Endothelial cell of umbilical vein (primary cell): ENCODE measurements around the gene ITPR1. TPM values are rescaled to one million over a fixed set of nuclear protein-coding genes. Genes with fewer than 3 reads are reported as not detected.

Source experiments
- BruUV-seq: library from RNA; stranded (reverse); fragments of 400-500 nt; replicated peaks from 2 replicates; lab custom pipeline; 2021; lab: Mats Ljungman, UMichigan
- CTCF ChIA-PET: fragments of 300-600, 350-600 bp; sonication (Branson Sonifier 250); formaldehyde crosslinking; loops from one replicate; lab custom pipeline; 2021; ENCODE audit warnings: antibody characterized with exemption, inconsistent platforms; lab: Charles Lee
- POLR2A ChIA-PET: fragments of 300-600, 350-600 bp; sonication (Branson Sonifier 250); formaldehyde crosslinking; loops from one replicate; lab custom pipeline; 2021; ENCODE audit warnings: antibody characterized with exemption, inconsistent platforms; lab: Charles Lee
- DNase-seq: peaks from one replicate; pipeline ENCODE4 v3.0.0-alpha.2; 2011; ENCODE audit warnings: low read depth, low spot score
- FAIRE-seq: peaks from 2 replicates; lab custom pipeline; 2011; peaks lifted over from hg19 to GRCh38; lab: Jason Lieb, UNC
- H2AFZ ChIP-seq: 2 replicates; pipeline ENCODE4 v1.6.0; 2012; ENCODE audit warnings: low read depth, low read length, control low read depth, inconsistent platforms
- H3K27ac ChIP-seq: 2 replicates; pipeline ENCODE4 v1.5.1; 2011; ENCODE audit warnings: low read depth, mild to moderate bottlenecking, control low read depth, low read length, moderate library complexity; ENCODE audit not compliant: insufficient read depth
- H3K27me3 ChIP-seq, 2 experiments: 2 replicates each; pipeline versions ENCODE4 v1.6.0 to v1.6.1; 2011; ENCODE audit warnings: low read length in 2 of 2, mixed read lengths in 1 of 2; ENCODE audit not compliant: control insufficient read depth in 2 of 2, insufficient read depth in 2 of 2
- H3K36me3 ChIP-seq, 2 experiments: 2 replicates in 1 of 2; 3 replicates in 1 of 2; pipeline ENCODE4 v1.5.1; 2011; ENCODE audit warnings: low read length in 2 of 2, mild to moderate bottlenecking in 1 of 2, moderate library complexity in 1 of 2; ENCODE audit not compliant: control insufficient read depth in 2 of 2, insufficient read depth in 2 of 2; ENCODE audit errors: extremely low read depth in 1 of 2
- H3K4me1 ChIP-seq: 3 replicates; pipeline ENCODE4 v1.5.1; 2011; ENCODE audit warnings: mild to moderate bottlenecking, low read length; ENCODE audit not compliant: control insufficient read depth, insufficient read depth; ENCODE audit errors: extremely low read depth
- H3K4me2 ChIP-seq: 2 replicates; pipeline ENCODE4 v1.6.1; 2011; ENCODE audit warnings: low read length, control low read depth, mixed read lengths; ENCODE audit not compliant: insufficient read depth
- H3K4me3 ChIP-seq, 3 experiments: fragments of 200-600 bp in 1 of 3; sonication (generic), shearing (Covaris generic) in 1 of 3; replicated peaks in 1 of 3; 2 replicates each; pipeline ENCODE4 v1.5.1; 2011 to 2016; ENCODE audit warnings: control low read depth in 3 of 3, low read length in 3 of 3, mild to moderate bottlenecking in 2 of 3, inconsistent platforms in 1 of 3, low read depth in 1 of 3, moderate library complexity in 1 of 3; ENCODE audit not compliant: insufficient read depth in 1 of 3
- H3K79me2 ChIP-seq: 2 replicates; pipeline ENCODE4 v1.6.0; 2012; ENCODE audit warnings: low read length, inconsistent platforms; ENCODE audit not compliant: control insufficient read depth, insufficient read depth
- H3K9ac ChIP-seq: replicated peaks from 2 replicates; pipeline ENCODE3; 2011; ENCODE audit warnings: low read length, control low read depth; ENCODE audit not compliant: insufficient read depth; ENCODE audit errors: extremely low read depth
- H3K9me1 ChIP-seq: replicated peaks from 3 replicates; pipeline ENCODE4 v1.6.0; 2011; ENCODE audit warnings: mild to moderate bottlenecking, low read length; ENCODE audit not compliant: control insufficient read depth, insufficient read depth; ENCODE audit errors: extremely low read depth
- H3K9me3 ChIP-seq: replicated peaks from 2 replicates; pipeline ENCODE4 v1.5.1; 2012; ENCODE audit warnings: low read length, inconsistent platforms; ENCODE audit not compliant: control insufficient read depth, insufficient read depth
- H4K20me1 ChIP-seq: replicated peaks from 2 replicates; pipeline ENCODE3; 2011; ENCODE audit warnings: mild to moderate bottlenecking, low read length; ENCODE audit not compliant: control insufficient read depth, insufficient read depth; ENCODE audit errors: extremely low read depth
- EZH2 ChIP-seq: IDR thresholded peaks from 2 replicates; pipeline ENCODE4 v1.6.1; 2012; ENCODE audit warnings: borderline replicate concordance, low read depth, mild to moderate bottlenecking, moderate library complexity, low read length, inconsistent platforms; ENCODE audit not compliant: severe bottlenecking
- FOS ChIP-seq: IDR thresholded peaks from 2 replicates; pipeline ENCODE4 v1.6.1; 2011; ENCODE audit warnings: mild to moderate bottlenecking, low read length, moderate library complexity, borderline replicate concordance; ENCODE audit not compliant: insufficient read depth
- JUN ChIP-seq: IDR thresholded peaks from 2 replicates; pipeline ENCODE4 v1.6.1; 2011; ENCODE audit warnings: borderline replicate concordance, low read depth; ENCODE audit not compliant: insufficient read length, insufficient read depth
- POLR2A ChIP-seq: IDR thresholded peaks from 2 replicates; pipeline ENCODE4 v1.6.1; 2012; ENCODE audit warnings: low read depth, mild to moderate bottlenecking, control low read depth, low read length
- dilution Hi-C: fragments of 300-500 bp; cut with MboI; formaldehyde crosslinking; loops from one replicate; pipeline ENCODE4 v1.15.0; 2019; ENCODE audit warnings: low sequenced_read_pairs; ENCODE audit not compliant: extremely low pct_ligation_motif_present
- intact Hi-C: fragments of 100-400 bp; cut with micrococcal nuclease; formaldehyde crosslinking; loops from one replicate; pipeline ENCODE4 v1.10.0; 2022
- polyA plus RNA-seq, 4 experiments: library from polyadenylated mRNA; depleted of rRNA in 3 of 4; stranded (reverse) in 3 of 4; unstranded in 1 of 4; fragments of >200 nt; gene quantifications; 2 replicates each; pipeline versions ENCODE4 v1.2.1 to v1.2.3, GENCODE V29; 2011 to 2012; ENCODE audit warnings: missing spikeins in 1 of 4
- total RNA-seq: library from RNA; stranded (reverse); gene quantifications from 2 replicates; pipeline ENCODE4 v1.2.3, GENCODE V29; 2021
- TF ChIP-seq, protein P1 (sequence below): IDR thresholded peaks from 2 replicates; pipeline ENCODE4 v1.6.1; 2011; ENCODE audit not compliant: insufficient read depth, insufficient read length
- TF ChIP-seq, protein P2 (sequence below), 2 donors: IDR thresholded peaks; 1 replicate in 1 of 2; 2 replicates in 1 of 2; pipeline ENCODE4 v1.5.1; 2011; ENCODE audit warnings: low read length in 2 of 2, mild to moderate bottlenecking in 2 of 2, moderate library complexity in 2 of 2, control low read depth in 1 of 2, inconsistent platforms in 1 of 2, low read depth in 1 of 2; ENCODE audit not compliant: insufficient read depth in 1 of 2; ENCODE audit errors: extremely low read depth in 1 of 2

The ITPR1 gene
- total and polyA plus RNA-seq, 2 donors (not counting 3 experiments of a cell fraction or from before 2014, with no cell fraction given) = 5.1 to 16.1 TPM

DNA sequence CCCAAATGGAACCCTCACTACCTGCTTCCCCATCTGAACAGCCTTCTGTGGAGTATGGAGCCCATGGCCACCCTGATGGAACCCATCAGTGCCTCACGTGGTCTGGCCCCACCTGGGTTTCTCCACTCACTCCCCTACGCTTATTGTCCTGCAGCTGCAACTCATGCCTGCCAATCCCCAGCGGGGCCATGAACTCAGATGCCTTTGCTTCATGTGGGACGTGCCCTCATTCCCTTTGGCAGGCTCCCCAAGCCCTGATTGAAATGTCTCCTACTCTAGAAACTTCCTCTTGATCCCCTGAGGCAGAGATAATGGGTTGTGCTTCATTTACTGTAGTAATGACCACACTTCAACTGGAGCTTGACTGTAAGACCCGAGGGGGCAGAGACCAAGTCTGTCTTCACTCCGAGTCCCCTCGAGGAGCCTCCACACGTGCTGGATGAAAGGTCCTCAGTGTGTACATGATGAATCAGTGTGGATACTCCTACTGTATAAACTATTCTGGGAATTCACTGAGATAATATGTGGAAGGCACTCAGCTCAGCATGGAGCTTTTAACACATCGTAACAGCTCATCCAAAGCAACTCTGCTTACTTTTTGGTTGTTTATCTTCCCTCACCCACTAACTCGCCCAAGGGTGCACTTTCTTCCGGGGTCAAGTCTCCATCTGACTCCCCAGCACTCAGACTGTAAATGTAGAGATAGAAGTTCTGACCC lies 253.3 kb downstream of the ITPR1 start:
- H3K79me2 ChIP-seq = no peaks in the 10 kb centered on the region
- no TSS peak for BruUV-seq
- TF ChIP-seq JUN (no peak), EZH2 (no peak), POLR2A (no peak), FOS (no peak)
- TF ChIP-seq, protein P1, sequence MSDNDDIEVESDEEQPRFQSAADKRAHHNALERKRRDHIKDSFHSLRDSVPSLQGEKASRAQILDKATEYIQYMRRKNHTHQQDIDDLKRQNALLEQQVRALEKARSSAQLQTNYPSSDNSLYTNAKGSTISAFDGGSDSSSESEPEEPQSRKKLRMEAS = no peak
- TF ChIP-seq, protein P2, sequence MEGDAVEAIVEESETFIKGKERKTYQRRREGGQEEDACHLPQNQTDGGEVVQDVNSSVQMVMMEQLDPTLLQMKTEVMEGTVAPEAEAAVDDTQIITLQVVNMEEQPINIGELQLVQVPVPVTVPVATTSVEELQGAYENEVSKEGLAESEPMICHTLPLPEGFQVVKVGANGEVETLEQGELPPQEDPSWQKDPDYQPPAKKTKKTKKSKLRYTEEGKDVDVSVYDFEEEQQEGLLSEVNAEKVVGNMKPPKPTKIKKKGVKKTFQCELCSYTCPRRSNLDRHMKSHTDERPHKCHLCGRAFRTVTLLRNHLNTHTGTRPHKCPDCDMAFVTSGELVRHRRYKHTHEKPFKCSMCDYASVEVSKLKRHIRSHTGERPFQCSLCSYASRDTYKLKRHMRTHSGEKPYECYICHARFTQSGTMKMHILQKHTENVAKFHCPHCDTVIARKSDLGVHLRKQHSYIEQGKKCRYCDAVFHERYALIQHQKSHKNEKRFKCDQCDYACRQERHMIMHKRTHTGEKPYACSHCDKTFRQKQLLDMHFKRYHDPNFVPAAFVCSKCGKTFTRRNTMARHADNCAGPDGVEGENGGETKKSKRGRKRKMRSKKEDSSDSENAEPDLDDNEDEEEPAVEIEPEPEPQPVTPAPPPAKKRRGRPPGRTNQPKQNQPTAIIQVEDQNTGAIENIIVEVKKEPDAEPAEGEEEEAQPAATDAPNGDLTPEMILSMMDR (IDR thresholded peaks at IDR 0.05; ENCODE audit: extremely low read depth in 1 of 2, insufficient read depth in 1 of 2, low read depth in 1 of 2, low read length in 2 of 2) = no peak
- H3K9me3 ChIP-seq = no peaks in the 10 kb centered on the region
- H3K4me2 ChIP-seq = no peak overlapping the region
- ChIA-PET POLR2A (no interaction called here), CTCF (interaction anchor here (1.3 kb wide), 1 partner anchor 9 kb away, joined by 4 read pairs; no protein-coding TSS in a partner anchor)
- intact Hi-C loops = no loop called here
- no peak overlapping the region for H3K4me3 ChIP-seq
- no peak overlapping the region for H3K27ac ChIP-seq
- H4K20me1 ChIP-seq = no peaks in the 10 kb centered on the region
- H3K9me1 ChIP-seq = no peaks in the 10 kb centered on the region
- no peak overlapping the region for H2AFZ ChIP-seq
- dilution Hi-C loops = no loop called here
- H3K4me1 ChIP-seq = peaks cover 34% of the 10 kb centered on the region
- no peak for FAIRE-seq
- no peaks in the 10 kb centered on the region for H3K36me3 ChIP-seq
- H3K27me3 ChIP-seq = no peaks in the 10 kb centered on the region
- DNase-seq = no peak
- H3K9ac ChIP-seq = no peak overlapping the region
